ENCODE data around the gene MT2A. TPM values are rescaled to one million over a fixed set of nuclear protein-coding genes. Genes with fewer than 3 reads are reported as not detected.

The MT2A gene
- total and polyA plus RNA-seq, 2 of the 13 experiments (the other 11 are each of a cell fraction or from before 2014, with no cell fraction given): 135 to 371 TPM

- TF ChIP-seq ZNF749 (CRISPR knock-in tag; IDR thresholded peaks at IDR 0.05; ENCODE audit: borderline replicate concordance) (no peak), ZNF354B (CRISPR knock-in tag; IDR thresholded peaks at IDR 0.05) (no peak), ZNF782 (CRISPR knock-in tag; IDR thresholded peaks at IDR 0.05; ENCODE audit: borderline replicate concordance) (no peak), DBP (CRISPR knock-in tag; IDR thresholded peaks at IDR 0.05; ENCODE audit: not compliant biosample characterization) (no peak), ZBTB1 (CRISPR knock-in tag; IDR thresholded peaks at IDR 0.05; ENCODE audit: borderline replicate concordance) (no peak), SRSF1 (optimal IDR thresholded peaks at IDR 0.05; ENCODE audit: low read depth, low read length) (no peak), ZNF777 (CRISPR knock-in tag; IDR thresholded peaks at IDR 0.05) (no peak), IKZF4 (CRISPR knock-in tag; IDR thresholded peaks at IDR 0.05; ENCODE audit: borderline replicate concordance, low read depth, not compliant biosample characterization) (no peak), MATR3 (CRISPR knock-in tag; IDR thresholded peaks at IDR 0.05) (no peak), HMG20B (CRISPR knock-in tag; conservative IDR thresholded peaks at IDR 0.05) (no peak; the same call in 1 of the 2 replicates), ZNF784 (CRISPR knock-in tag; IDR thresholded peaks at IDR 0.05; ENCODE audit: borderline replicate concordance) (no peak), ZNF503 (CRISPR knock-in tag; IDR thresholded peaks at IDR 0.05) (no peak), TCF7L2 (IDR thresholded peaks at IDR 0.05; ENCODE audit: low read depth, low read length) (no peak), ZNF589 (CRISPR knock-in tag; conservative IDR thresholded peaks at IDR 0.05) (no peak), ARID2 (CRISPR knock-in tag; IDR thresholded peaks at IDR 0.05; ENCODE audit: borderline replicate concordance) (no peak), MZF1 (CRISPR knock-in tag; IDR thresholded peaks at IDR 0.05; ENCODE audit: borderline replicate concordance) (no peak), MIXL1 (CRISPR knock-in tag; IDR thresholded peaks at IDR 0.05) (no peak), E2F1 (CRISPR knock-in tag; IDR thresholded peaks at IDR 0.05) (no peak), MXD1 (CRISPR knock-in tag; IDR thresholded peaks at IDR 0.05) (peak; percentile 60), DNMT1 (CRISPR knock-in tag; IDR thresholded peaks at IDR 0.05) (no peak), HIVEP1 (CRISPR knock-in tag; IDR thresholded peaks at IDR 0.05) (no peak), KMT2B (CRISPR knock-in tag; IDR thresholded peaks at IDR 0.05) (no peak), PAX8 (CRISPR knock-in tag; IDR thresholded peaks at IDR 0.05; ENCODE audit: borderline replicate concordance) (no peak), ZNF891 (CRISPR knock-in tag; IDR thresholded peaks at IDR 0.05) (no peak), IKZF1 (IDR thresholded peaks at IDR 0.05) (no peak), IRF2 (CRISPR knock-in tag; IDR thresholded peaks at IDR 0.05) (no peak), ZNF652 (CRISPR knock-in tag; IDR thresholded peaks at IDR 0.05; ENCODE audit: borderline replicate concordance, low read depth) (no peak)
These were observed 34.8 kb downstream of the MT2A start (continued) for GRCh38 chr16:56643080-56643778.
